K562 (cell line): ENCODE measurements around the gene PAIP2. TPM values are rescaled to one million over a fixed set of nuclear protein-coding genes. Genes with fewer than 3 reads are reported as not detected.

Experiments
- ATAC-seq: fragments of 200-7000 bp; cut with Tn5 transposase; 3 replicates; pipeline ENCODE4 v1.9.1; 2020; ENCODE audit warnings: moderate library complexity
- BruUV-seq: library from RNA; stranded (reverse); fragments of 400-500 nt; replicated peaks from 2 replicates; lab custom pipeline; 2021; lab: Mats Ljungman, UMichigan
- CTCF ChIA-PET: fragments of 300-600 bp; formaldehyde crosslinking; extraction: SDS; loops from one replicate; lab custom pipeline; 2021; ENCODE audit warnings: low intra/inter-chr PET ratio; lab: Yijun Ruan, JAX
- POLR2A ChIA-PET: fragments of 300-600, 350-650 bp; sonication (Branson Sonifier 250); formaldehyde crosslinking; extraction: SDS; loops from one replicate; lab custom pipeline; 2021; ENCODE audit warnings: antibody characterized with exemption, inconsistent platforms; lab: Yijun Ruan, JAX
- DNase-seq, 4 experiments: peaks; one replicate each; pipeline versions ENCODE4 v3.0.0 to v3.0.0-alpha.2; 2011 to 2018; ENCODE audit warnings: low spot score in 3 of 4, mixed read lengths in 3 of 4; ENCODE audit errors: extremely low read depth in 1 of 4
- FAIRE-seq: peaks from 2 replicates; lab custom pipeline; 2011; peaks lifted over from hg19 to GRCh38; lab: Jason Lieb, UNC
- H2AFZ ChIP-seq: 2 replicates; pipeline ENCODE4 v1.6.0; 2011; ENCODE audit warnings: low read depth, low read length, control low read depth, inconsistent platforms
- H3K27ac ChIP-seq: fragments of 200-600 bp; 3 replicates; pipeline ENCODE4 v1.8.0; 2011; ENCODE audit warnings: low read depth, mild to moderate bottlenecking, control low read depth, inconsistent platforms, low read length, moderate library complexity, mixed read lengths; ENCODE audit errors: extremely low read depth
- H3K27me3 ChIP-seq, 2 experiments: fragments of 300-600 bp in 1 of 2; 2 replicates in 1 of 2; 3 replicates in 1 of 2; pipeline versions ENCODE4 v1.6.0 to v1.8.0; 2011; ENCODE audit warnings: inconsistent platforms in 2 of 2, low read length in 2 of 2, mild to moderate bottlenecking in 1 of 2, mixed read lengths in 1 of 2, moderate library complexity in 1 of 2; ENCODE audit not compliant: control insufficient read depth in 2 of 2, insufficient read depth in 2 of 2
- H3K36me3 ChIP-seq: fragments of 300-600 bp; 3 replicates; pipeline ENCODE4 v1.8.0; 2011; ENCODE audit warnings: mild to moderate bottlenecking, low read length, inconsistent platforms; ENCODE audit not compliant: control insufficient read depth, insufficient read depth
- H3K4me1 ChIP-seq, 2 experiments: fragments of 200-600 bp in 1 of 2; replicated peaks in 1 of 2; 2 replicates in 1 of 2; 3 replicates in 1 of 2; pipeline versions ENCODE4 v1.5.1 to v1.8.0; 2011; ENCODE audit warnings: inconsistent platforms in 2 of 2, low read length in 2 of 2, mild to moderate bottlenecking in 1 of 2, mixed read lengths in 1 of 2, moderate library complexity in 1 of 2; ENCODE audit not compliant: control insufficient read depth in 2 of 2, insufficient read depth in 2 of 2
- H3K4me2 ChIP-seq: 2 replicates; pipeline ENCODE4 v1.6.1; 2011; ENCODE audit warnings: low read length, control low read depth, inconsistent platforms, mixed read lengths; ENCODE audit not compliant: insufficient read depth
- H3K4me3 ChIP-seq: fragments of 200-600 bp; sonication (generic), shearing (Covaris generic); 2 replicates; pipeline ENCODE4 v1.5.1; 2016; ENCODE audit warnings: control low read depth, inconsistent platforms
- H3K79me2 ChIP-seq: fragments of 200-600 bp; 3 replicates; pipeline ENCODE4 v1.8.0; 2011; ENCODE audit warnings: low read length, inconsistent platforms; ENCODE audit not compliant: control insufficient read depth, insufficient read depth
- H3K9ac ChIP-seq, 2 experiments: 2 replicates each; pipeline versions ENCODE4 v1.6.0 to v1.6.1; 2011; ENCODE audit warnings: low read depth in 2 of 2, low read length in 2 of 2, control low read depth in 1 of 2, inconsistent platforms in 1 of 2, mild to moderate bottlenecking in 1 of 2, mixed read lengths in 1 of 2; ENCODE audit not compliant: insufficient read depth in 1 of 2
- H3K9me1 ChIP-seq: one replicate; pipeline ENCODE4 v1.6.0; 2011; ENCODE audit warnings: inconsistent platforms, mild to moderate bottlenecking, low read length, moderate library complexity; ENCODE audit not compliant: control insufficient read depth, insufficient read depth
- H3K9me3 ChIP-seq: replicated peaks from 2 replicates; pipeline ENCODE4 v1.5.1; 2011; ENCODE audit warnings: low read depth, low read length, inconsistent platforms; ENCODE audit not compliant: control insufficient read depth, insufficient read depth
- H4K20me1 ChIP-seq: replicated peaks from 2 replicates; pipeline ENCODE4 v1.6.1; 2011; ENCODE audit warnings: low read length, inconsistent platforms, mixed read lengths; ENCODE audit not compliant: control insufficient read depth, insufficient read depth
- ATF3 ChIP-seq, 2 experiments: fragments of 450-650 bp in 1 of 2; sonication (generic) in 1 of 2; formaldehyde crosslinking in 1 of 2; IDR thresholded peaks in 1 of 2; conservative IDR thresholded peaks in 1 of 2; 2 replicates each; pipeline versions ENCODE4 v1.6.1 to v1.8.1; 2016 to 2023; ENCODE audit warnings: mild to moderate bottlenecking in 2 of 2, moderate library complexity in 2 of 2, inconsistent platforms in 1 of 2, missing genetic modification reagents in 1 of 2
- BMI1 ChIP-seq: fragments of 150-350 bp; IDR thresholded peaks from 2 replicates; pipeline ENCODE4 v1.6.1; 2014; ENCODE audit warnings: low read length
- CTBP1 ChIP-seq: fragments of 450-650 bp; IDR thresholded peaks from 2 replicates; pipeline ENCODE4 v1.6.1; 2016; ENCODE audit warnings: borderline replicate concordance
- FOSL1 ChIP-seq: fragments of 200-800 bp; sonication (Bioruptor generic); conservative IDR thresholded peaks from 2 replicates; pipeline ENCODE4 v1.6.1; 2016; ENCODE audit warnings: missing genetic modification characterization, missing compliant biosample characterization
- IRF2 ChIP-seq: sonication (generic); formaldehyde crosslinking; IDR thresholded peaks from 2 replicates; pipeline ENCODE4 v1.8.1; 2022; ENCODE audit warnings: mild to moderate bottlenecking, missing genetic modification reagents
- KDM5B ChIP-seq: fragments of 200-600 bp; sonication (generic); IDR thresholded peaks from 2 replicates; pipeline ENCODE4 v1.6.1; 2012; ENCODE audit warnings: low read depth, mild to moderate bottlenecking, moderate library complexity, low read length, control low read depth, inconsistent platforms; ENCODE audit not compliant: insufficient replicate concordance
- NRF1 ChIP-seq, 2 experiments: fragments of 450-650 bp; IDR thresholded peaks in 1 of 2; conservative IDR thresholded peaks in 1 of 2; 2 replicates each; pipeline ENCODE4 v1.6.1; 2014; ENCODE audit warnings: mild to moderate bottlenecking in 2 of 2
- PRMT5 ChIP-seq: sonication (generic); formaldehyde crosslinking; IDR thresholded peaks from 2 replicates; pipeline ENCODE4 v1.5.0; 2020; ENCODE audit warnings: missing genetic modification reagents
- RFX5 ChIP-seq: IDR thresholded peaks from 2 replicates; pipeline ENCODE4 v1.6.1; 2011; ENCODE audit warnings: low read depth, mild to moderate bottlenecking, improper control_type of control experiment, low read length
- TCF7L2 ChIP-seq: fragments of 150-350 bp; IDR thresholded peaks from 2 replicates; pipeline ENCODE4 v1.6.1; 2016; ENCODE audit warnings: low read depth, mild to moderate bottlenecking, low read length, moderate library complexity
- TOE1 ChIP-seq, 2 experiments: fragments of 450-650 bp in 1 of 2; sonication (generic) in 1 of 2; formaldehyde crosslinking in 1 of 2; IDR thresholded peaks; 2 replicates each; pipeline versions ENCODE4 v1.7.1 to v1.8.0; 2016 to 2022; ENCODE audit warnings: borderline replicate concordance in 2 of 2, mild to moderate bottlenecking in 2 of 2, antibody characterized with exemption in 1 of 2, inconsistent platforms in 1 of 2, low read depth in 1 of 2, missing genetic modification reagents in 1 of 2, moderate library complexity in 1 of 2
- ZC3H4 ChIP-seq: sonication (generic); formaldehyde crosslinking; IDR thresholded peaks from 2 replicates; pipeline ENCODE4 v1.9.0; 2021; ENCODE audit warnings: missing genetic modification reagents, borderline replicate concordance
- ZNF384 ChIP-seq: IDR thresholded peaks from 2 replicates; pipeline ENCODE4 v1.6.1; 2012; ENCODE audit warnings: low read depth, low read length, improper control_type of control experiment
- ZNF512 ChIP-seq: IDR thresholded peaks from 2 replicates; pipeline ENCODE4 v1.6.1; 2016; ENCODE audit warnings: missing genetic modification characterization, missing compliant biosample characterization
- WGBS: fragments of 100-300 bp; shearing (Covaris generic); methylation state at CpG from one replicate; pipeline ENCODE4 v1.1.6; 2016; ENCODE audit warnings: low coverage, mixed read lengths; ENCODE audit not compliant: insufficient coverage; ENCODE audit errors: missing lambda C conversion rate; 5-methylcytosine and 5-hydroxymethylcytosine counted together
- in situ Hi-C: fragments of 300-500 bp; cut with MboI; formaldehyde crosslinking; loops from 4 replicates; pipeline ENCODE4 v1.15.0; 2018; ENCODE audit warnings: inconsistent platforms, mixed read lengths
- intact Hi-C: fragments of 100-400 bp; cut with micrococcal nuclease; formaldehyde crosslinking; loops from 2 replicates; pipeline ENCODE4 v1.14.2; 2022
- polyA plus RNA-seq, 8 experiments: library from polyadenylated mRNA; depleted of rRNA in 4 of 8; stranded (reverse) in 5 of 8; unstranded in 3 of 8; fragments of >200 nt; fragmentation: Nextera tagmentation in 2 of 8; fragmentation: Illumina TruSeq in 1 of 8; extraction: Ambion mirVana in 2 of 8; extraction: Trizol in 1 of 8; gene quantifications; 2 replicates each; pipeline versions ENCODE4 v1.2.1 to v1.2.3, GENCODE V29; 2011 to 2014; ENCODE audit warnings: inconsistent platforms in 1 of 8, missing spikeins in 1 of 8
- total RNA-seq, 7 experiments: library from RNA; depleted of rRNA in 6 of 7; stranded (reverse); fragments of >200 nt in 6 of 7; fragmentation: Illumina TruSeq in 2 of 7; extraction: Trizol in 2 of 7; gene quantifications; 2 replicates each; pipeline versions ENCODE4 v1.2.1 to v1.2.3, GENCODE V29; 2011 to 2021; ENCODE audit warnings: low replicate concordance in 1 of 7

PAIP2 gene
- total and polyA plus RNA-seq, 9 of the 15 experiments (the other 6 are each of a cell fraction or from before 2014, with no cell fraction given): 78.3 to 187 (median 128) TPM

- TF ChIP-seq BMI1: no peak
- TF ChIP-seq ZNF384: peak; percentile 38; the same call in 1 of the 2 replicates
- TF ChIP-seq, all 486 proteins: peak for 6
Measured at GRCh38 chr5:139343476-139343875, 1.8 kb downstream of the PAIP2 start (continued).

- Histone ChIP-seq H4K20me1 (peaks cover 26% of the 10 kb centered on the region), H3K9ac (peak overlapping the region in 1 of 2 experiments; percentile 57; a peak in 1 of 4 replicates), H3K79me2 (peaks cover 75% of the 10 kb centered on the region), H3K4me2 (peak overlapping the region; percentile 91), H3K4me3 (peak overlapping the region; percentile 86; the same call in 1 of the 2 replicates), H3K4me1 (peaks cover 18 to 19% of the 10 kb centered on the region in 2 experiments; a peak in 4 of 5 replicates), H3K27ac (no peak overlapping the region), H3K36me3 (peaks cover 23% of the 10 kb centered on the region), H3K9me1 (no peaks in the 10 kb centered on the region), H3K27me3 (no peaks in the 10 kb centered on the region), H3K9me3 (no peaks in the 10 kb centered on the region), H2AFZ (no peak overlapping the region)
- TF ChIP-seq NRF1 (conservative IDR thresholded peaks at IDR 0.05 in 1 of 2, IDR thresholded peaks at IDR 0.05 in 1 of 2): no peak
- TF ChIP-seq ZC3H4: no peak
- TF ChIP-seq CTBP1: no peak
- no peak for TF ChIP-seq TOE1 (IDR thresholded peaks at IDR 0.05; ENCODE audit: borderline replicate concordance)
- TF ChIP-seq TOE1 (CRISPR knock-in tag; IDR thresholded peaks at IDR 0.05; ENCODE audit: borderline replicate concordance, low read depth): no peak
- TF ChIP-seq ZNF512 (tag): no peak
- TF ChIP-seq TCF7L2: no peak
- TF ChIP-seq ATF3 (IDR thresholded peaks at IDR 0.05): no peak
- no peak for TF ChIP-seq ATF3 (CRISPR knock-in tag; conservative IDR thresholded peaks at IDR 0.05)
- TF ChIP-seq RFX5: no peak
- no peak for TF ChIP-seq PRMT5 (CRISPR knock-in tag)
- no peak for TF ChIP-seq FOSL1 (tag)
- no peak for TF ChIP-seq IRF2 (CRISPR knock-in tag)
- TF ChIP-seq KDM5B: no peak
- ATAC-seq (no peak), DNase-seq (no peak), FAIRE-seq (no peak)
- WGBS: 31% methylated on average over 2 of the region's 2 CpGs
- in situ Hi-C loops (no loop called here), intact Hi-C loops (loop anchor here (5.0 kb wide), 3 partner anchors 58 to 767 kb away; partner anchors contain the start of genes HSPA9 and SPATA24)
- no TSS peak for BruUV-seq
- POLR2A ChIA-PET: interaction anchor here (0.6 to 1.5 kb wide), 4 partner anchors 9 to 578 kb away, joined by 3 to 4 read pairs (median 4); no protein-coding TSS in a partner anchor
- CTCF ChIA-PET: no interaction called here
Measured at GRCh38 chr5:139344177-139344576, 2.5 kb downstream of the PAIP2 start.
